K562 (cell line): Measurements from ENCODE around the gene PHF20. TPM values are rescaled to one million over a fixed set of nuclear protein-coding genes. Genes with fewer than 3 reads are reported as not detected.

Source experiments
- C11orf30 ChIP-seq: fragments of 450-650 bp; IDR thresholded peaks from 2 replicates; pipeline ENCODE4 v1.6.1; 2016; ENCODE audit warnings: low read depth, mild to moderate bottlenecking
- HMBOX1 ChIP-seq: sonication (generic); IDR thresholded peaks from 2 replicates; pipeline ENCODE4 v1.6.1; 2016
- HNRNPK ChIP-seq: fragments of 200-400 bp; formaldehyde crosslinking; IDR thresholded peaks from one replicate; pipeline ENCODE4 v1.6.1; 2018; ENCODE audit warnings: mild to moderate bottlenecking, low read depth, low read length; ENCODE audit not compliant: poor library complexity, severe bottlenecking
- HSF4 ChIP-seq: fragments of 250-450 bp; sonication (Bioruptor Pico); IDR thresholded peaks from 2 replicates; pipeline ENCODE4 v2.1.2; 2022; ENCODE audit warnings: mild to moderate bottlenecking, moderate library complexity, borderline replicate concordance
- KLF1 ChIP-seq: fragments of 450-650 bp; IDR thresholded peaks from 2 replicates; pipeline ENCODE4 v1.6.1; 2016; ENCODE audit warnings: missing genetic modification characterization, missing compliant biosample characterization
- MCM5 ChIP-seq: fragments of 450-650 bp; IDR thresholded peaks from 2 replicates; pipeline ENCODE4 v1.6.1; 2016; ENCODE audit warnings: low read depth
- NBN ChIP-seq: fragments of 450-650 bp; IDR thresholded peaks from 2 replicates; pipeline ENCODE4 v1.6.1; 2016; ENCODE audit warnings: low read depth, mild to moderate bottlenecking
- NFIC ChIP-seq: fragments of 450-650 bp; IDR thresholded peaks from 2 replicates; pipeline ENCODE4 v1.6.1; 2017; ENCODE audit warnings: mild to moderate bottlenecking, inconsistent platforms
- NR4A1 ChIP-seq, 2 experiments: fragments of 250-450 bp in 1 of 2; fragments of 450-650 bp in 1 of 2; sonication (Bioruptor Pico) in 1 of 2; IDR thresholded peaks; 2 replicates each; pipeline versions ENCODE4 v1.4.0 to v1.6.1; 2016 to 2020; ENCODE audit warnings: mild to moderate bottlenecking in 2 of 2, missing compliant biosample characterization in 1 of 2, missing genetic modification characterization in 1 of 2, moderate library complexity in 1 of 2
- ZBTB49 ChIP-seq: sonication (generic); formaldehyde crosslinking; IDR thresholded peaks from 2 replicates; pipeline ENCODE4 v1.8.0; 2022; ENCODE audit warnings: missing genetic modification reagents, mild to moderate bottlenecking, borderline replicate concordance
- ZNF165 ChIP-seq: fragments of 250-450 bp; sonication (Bioruptor Pico); IDR thresholded peaks from 2 replicates; pipeline ENCODE4 v1.4.0; 2020; ENCODE audit warnings: borderline replicate concordance
- polyA plus RNA-seq, 8 experiments: library from polyadenylated mRNA; depleted of rRNA in 4 of 8; stranded (reverse) in 5 of 8; unstranded in 3 of 8; fragments of >200 nt; fragmentation: Nextera tagmentation in 2 of 8; fragmentation: Illumina TruSeq in 1 of 8; extraction: Ambion mirVana in 2 of 8; extraction: Trizol in 1 of 8; gene quantifications; 2 replicates each; pipeline versions ENCODE4 v1.2.1 to v1.2.3, GENCODE V29; 2011 to 2014; ENCODE audit warnings: inconsistent platforms in 1 of 8, missing spikeins in 1 of 8
- total RNA-seq, 7 experiments: library from RNA; depleted of rRNA in 6 of 7; stranded (reverse); fragments of >200 nt in 6 of 7; fragmentation: Illumina TruSeq in 2 of 7; extraction: Trizol in 2 of 7; gene quantifications; 2 replicates each; pipeline versions ENCODE4 v1.2.1 to v1.2.3, GENCODE V29; 2011 to 2021; ENCODE audit warnings: low replicate concordance in 1 of 7
- TF ChIP-seq, protein P1 (sequence below): fragments of 200-600 bp; sonication (generic); IDR thresholded peaks from one replicate; pipeline ENCODE4 v1.6.1; 2012; ENCODE audit warnings: mild to moderate bottlenecking, low read depth, low read length, inconsistent platforms

The PHF20 gene
- total and polyA plus RNA-seq, 9 of the 15 experiments (the other 6 are each of a cell fraction or from before 2014, with no cell fraction given) = 49.9 to 196 (median 70.7) TPM

GRCh38 chr20:35741892-35742740 lies 29.7 kb upstream of the PHF20 start, which contains the start of gene RBM39 (continued):
- TF ChIP-seq HMBOX1 (peak; percentile 91), NBN (no peak; the same call in 1 of the 2 replicates), C11orf30 (peak; percentile 52), NFIC (peak; percentile 64), HSF4 (CRISPR knock-in tag) (no peak), ZNF165 (CRISPR knock-in tag) (no peak), NR4A1 (CRISPR knock-in tag; IDR thresholded peaks at IDR 0.05) (no peak), NR4A1 (tag; IDR thresholded peaks at IDR 0.05) (0 out of 2 replicates have a peak, but pooled peaks have one; percentile 37), MCM5 (no peak), ZBTB49 (CRISPR knock-in tag) (no peak), KLF1 (no peak), HNRNPK (no peak)
- TF ChIP-seq, protein P1, sequence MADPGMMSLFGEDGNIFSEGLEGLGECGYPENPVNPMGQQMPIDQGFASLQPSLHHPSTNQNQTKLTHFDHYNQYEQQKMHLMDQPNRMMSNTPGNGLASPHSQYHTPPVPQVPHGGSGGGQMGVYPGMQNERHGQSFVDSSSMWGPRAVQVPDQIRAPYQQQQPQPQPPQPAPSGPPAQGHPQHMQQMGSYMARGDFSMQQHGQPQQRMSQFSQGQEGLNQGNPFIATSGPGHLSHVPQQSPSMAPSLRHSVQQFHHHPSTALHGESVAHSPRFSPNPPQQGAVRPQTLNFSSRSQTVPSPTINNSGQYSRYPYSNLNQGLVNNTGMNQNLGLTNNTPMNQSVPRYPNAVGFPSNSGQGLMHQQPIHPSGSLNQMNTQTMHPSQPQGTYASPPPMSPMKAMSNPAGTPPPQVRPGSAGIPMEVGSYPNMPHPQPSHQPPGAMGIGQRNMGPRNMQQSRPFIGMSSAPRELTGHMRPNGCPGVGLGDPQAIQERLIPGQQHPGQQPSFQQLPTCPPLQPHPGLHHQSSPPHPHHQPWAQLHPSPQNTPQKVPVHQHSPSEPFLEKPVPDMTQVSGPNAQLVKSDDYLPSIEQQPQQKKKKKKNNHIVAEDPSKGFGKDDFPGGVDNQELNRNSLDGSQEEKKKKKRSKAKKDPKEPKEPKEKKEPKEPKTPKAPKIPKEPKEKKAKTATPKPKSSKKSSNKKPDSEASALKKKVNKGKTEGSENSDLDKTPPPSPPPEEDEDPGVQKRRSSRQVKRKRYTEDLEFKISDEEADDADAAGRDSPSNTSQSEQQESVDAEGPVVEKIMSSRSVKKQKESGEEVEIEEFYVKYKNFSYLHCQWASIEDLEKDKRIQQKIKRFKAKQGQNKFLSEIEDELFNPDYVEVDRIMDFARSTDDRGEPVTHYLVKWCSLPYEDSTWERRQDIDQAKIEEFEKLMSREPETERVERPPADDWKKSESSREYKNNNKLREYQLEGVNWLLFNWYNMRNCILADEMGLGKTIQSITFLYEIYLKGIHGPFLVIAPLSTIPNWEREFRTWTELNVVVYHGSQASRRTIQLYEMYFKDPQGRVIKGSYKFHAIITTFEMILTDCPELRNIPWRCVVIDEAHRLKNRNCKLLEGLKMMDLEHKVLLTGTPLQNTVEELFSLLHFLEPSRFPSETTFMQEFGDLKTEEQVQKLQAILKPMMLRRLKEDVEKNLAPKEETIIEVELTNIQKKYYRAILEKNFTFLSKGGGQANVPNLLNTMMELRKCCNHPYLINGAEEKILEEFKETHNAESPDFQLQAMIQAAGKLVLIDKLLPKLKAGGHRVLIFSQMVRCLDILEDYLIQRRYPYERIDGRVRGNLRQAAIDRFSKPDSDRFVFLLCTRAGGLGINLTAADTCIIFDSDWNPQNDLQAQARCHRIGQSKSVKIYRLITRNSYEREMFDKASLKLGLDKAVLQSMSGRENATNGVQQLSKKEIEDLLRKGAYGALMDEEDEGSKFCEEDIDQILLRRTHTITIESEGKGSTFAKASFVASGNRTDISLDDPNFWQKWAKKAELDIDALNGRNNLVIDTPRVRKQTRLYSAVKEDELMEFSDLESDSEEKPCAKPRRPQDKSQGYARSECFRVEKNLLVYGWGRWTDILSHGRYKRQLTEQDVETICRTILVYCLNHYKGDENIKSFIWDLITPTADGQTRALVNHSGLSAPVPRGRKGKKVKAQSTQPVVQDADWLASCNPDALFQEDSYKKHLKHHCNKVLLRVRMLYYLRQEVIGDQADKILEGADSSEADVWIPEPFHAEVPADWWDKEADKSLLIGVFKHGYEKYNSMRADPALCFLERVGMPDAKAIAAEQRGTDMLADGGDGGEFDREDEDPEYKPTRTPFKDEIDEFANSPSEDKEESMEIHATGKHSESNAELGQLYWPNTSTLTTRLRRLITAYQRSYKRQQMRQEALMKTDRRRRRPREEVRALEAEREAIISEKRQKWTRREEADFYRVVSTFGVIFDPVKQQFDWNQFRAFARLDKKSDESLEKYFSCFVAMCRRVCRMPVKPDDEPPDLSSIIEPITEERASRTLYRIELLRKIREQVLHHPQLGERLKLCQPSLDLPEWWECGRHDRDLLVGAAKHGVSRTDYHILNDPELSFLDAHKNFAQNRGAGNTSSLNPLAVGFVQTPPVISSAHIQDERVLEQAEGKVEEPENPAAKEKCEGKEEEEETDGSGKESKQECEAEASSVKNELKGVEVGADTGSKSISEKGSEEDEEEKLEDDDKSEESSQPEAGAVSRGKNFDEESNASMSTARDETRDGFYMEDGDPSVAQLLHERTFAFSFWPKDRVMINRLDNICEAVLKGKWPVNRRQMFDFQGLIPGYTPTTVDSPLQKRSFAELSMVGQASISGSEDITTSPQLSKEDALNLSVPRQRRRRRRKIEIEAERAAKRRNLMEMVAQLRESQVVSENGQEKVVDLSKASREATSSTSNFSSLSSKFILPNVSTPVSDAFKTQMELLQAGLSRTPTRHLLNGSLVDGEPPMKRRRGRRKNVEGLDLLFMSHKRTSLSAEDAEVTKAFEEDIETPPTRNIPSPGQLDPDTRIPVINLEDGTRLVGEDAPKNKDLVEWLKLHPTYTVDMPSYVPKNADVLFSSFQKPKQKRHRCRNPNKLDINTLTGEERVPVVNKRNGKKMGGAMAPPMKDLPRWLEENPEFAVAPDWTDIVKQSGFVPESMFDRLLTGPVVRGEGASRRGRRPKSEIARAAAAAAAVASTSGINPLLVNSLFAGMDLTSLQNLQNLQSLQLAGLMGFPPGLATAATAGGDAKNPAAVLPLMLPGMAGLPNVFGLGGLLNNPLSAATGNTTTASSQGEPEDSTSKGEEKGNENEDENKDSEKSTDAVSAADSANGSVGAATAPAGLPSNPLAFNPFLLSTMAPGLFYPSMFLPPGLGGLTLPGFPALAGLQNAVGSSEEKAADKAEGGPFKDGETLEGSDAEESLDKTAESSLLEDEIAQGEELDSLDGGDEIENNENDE = no peak
